ENCODE results near the gene PRKCH. TPM values are rescaled to one million over a fixed set of nuclear protein-coding genes. Genes with fewer than 3 reads are reported as not detected.

The PRKCH gene
- total and polyA plus RNA-seq, 2 experiments from 2014 or later, result 7.1 to 11.2 TPM

GRCh38 chr14:61429316-61429715, 107.9 kb downstream of the PRKCH start:
- no peaks in the 10 kb centered on the region for H3K9me3 ChIP-seq (ENCODE audit: low read depth)
- no peaks in the 10 kb centered on the region for H3K36me3 ChIP-seq (replicated peaks; ENCODE audit: insufficient read depth, low read depth)
- 61% methylated on average over 2 of the region's 2 CpGs for WGBS (ENCODE audit: low lambda C conversion rate, missing lambda C conversion rate)
- no peak overlapping the region for H3K4me3 ChIP-seq
- H2AFZ ChIP-seq, result no peak overlapping the region
- peak overlapping the region; percentile 18 for H3K4me2 ChIP-seq
- no peaks in the 10 kb centered on the region for H3K27me3 ChIP-seq
- H3K4me1 ChIP-seq (ENCODE audit: insufficient read depth), result peaks cover 11% of the 10 kb centered on the region
- H3K79me2 ChIP-seq, result no peaks in the 10 kb centered on the region
- no peak for TF ChIP-seq EZH2 (IDR thresholded peaks at IDR 0.05; ENCODE audit: borderline replicate concordance)
- TF ChIP-seq, protein P1, sequence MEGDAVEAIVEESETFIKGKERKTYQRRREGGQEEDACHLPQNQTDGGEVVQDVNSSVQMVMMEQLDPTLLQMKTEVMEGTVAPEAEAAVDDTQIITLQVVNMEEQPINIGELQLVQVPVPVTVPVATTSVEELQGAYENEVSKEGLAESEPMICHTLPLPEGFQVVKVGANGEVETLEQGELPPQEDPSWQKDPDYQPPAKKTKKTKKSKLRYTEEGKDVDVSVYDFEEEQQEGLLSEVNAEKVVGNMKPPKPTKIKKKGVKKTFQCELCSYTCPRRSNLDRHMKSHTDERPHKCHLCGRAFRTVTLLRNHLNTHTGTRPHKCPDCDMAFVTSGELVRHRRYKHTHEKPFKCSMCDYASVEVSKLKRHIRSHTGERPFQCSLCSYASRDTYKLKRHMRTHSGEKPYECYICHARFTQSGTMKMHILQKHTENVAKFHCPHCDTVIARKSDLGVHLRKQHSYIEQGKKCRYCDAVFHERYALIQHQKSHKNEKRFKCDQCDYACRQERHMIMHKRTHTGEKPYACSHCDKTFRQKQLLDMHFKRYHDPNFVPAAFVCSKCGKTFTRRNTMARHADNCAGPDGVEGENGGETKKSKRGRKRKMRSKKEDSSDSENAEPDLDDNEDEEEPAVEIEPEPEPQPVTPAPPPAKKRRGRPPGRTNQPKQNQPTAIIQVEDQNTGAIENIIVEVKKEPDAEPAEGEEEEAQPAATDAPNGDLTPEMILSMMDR (IDR thresholded peaks at IDR 0.05; ENCODE audit: poor library complexity), result no peak
- no peak for TF ChIP-seq EZH2phosphoT487 (IDR thresholded peaks at IDR 0.05; ENCODE audit: low read depth, severe bottlenecking, unreplicated experiment)
- no peak for DNase-seq (ENCODE audit: low spot score)
- H3K27ac ChIP-seq, result peak overlapping the region; percentile 60
- H4K20me1 ChIP-seq (ENCODE audit: insufficient read depth, poor library complexity, severe bottlenecking), result no peaks in the 10 kb centered on the region
- H3K9me2 ChIP-seq (replicated peaks; ENCODE audit: insufficient read depth), result no peaks in the 10 kb centered on the region

DNA sequence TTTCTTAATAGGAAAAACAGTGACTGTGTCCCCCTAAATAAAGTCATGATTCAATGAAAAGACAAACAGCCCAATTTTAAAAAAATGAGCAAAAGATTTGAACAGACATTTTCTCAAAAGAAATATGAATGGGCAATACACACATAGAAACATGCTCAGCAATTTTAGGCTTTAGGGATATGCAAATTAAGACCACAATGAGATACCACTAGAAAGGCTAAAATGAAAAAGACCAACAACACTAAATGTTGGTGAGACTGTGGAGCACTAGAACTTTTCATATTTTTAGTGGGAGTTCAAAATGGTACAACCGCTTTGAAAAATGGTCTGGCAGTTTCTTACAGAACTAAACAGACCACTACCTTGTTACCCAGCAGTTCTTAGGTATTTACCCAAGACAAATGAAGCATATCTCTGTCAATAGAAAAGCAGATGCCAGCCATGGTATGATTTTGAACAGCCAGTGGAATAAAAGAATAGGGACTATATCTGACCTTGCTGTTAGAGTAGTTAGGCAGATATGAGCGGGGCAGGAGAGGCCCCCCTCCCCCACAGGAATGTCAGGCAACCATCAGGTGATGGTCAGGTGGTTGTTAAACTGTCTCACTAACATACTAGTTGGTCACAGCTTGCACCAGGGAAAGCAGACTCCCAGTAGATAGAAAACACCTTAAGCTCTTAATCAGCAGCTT, 108.8 kb downstream of the PRKCH start:
- Histone ChIP-seq H3K27ac (peak overlapping the region; percentile 20), H3K4me1 (ENCODE audit: insufficient read depth) (peaks cover 11% of the 10 kb centered on the region), H3K4me2 (no peak overlapping the region), H3K79me2 (no peaks in the 10 kb centered on the region), H2AFZ (no peak overlapping the region), H3K4me3 (no peak overlapping the region), H3K9me3 (ENCODE audit: low read depth) (no peaks in the 10 kb centered on the region), H3K27me3 (no peaks in the 10 kb centered on the region), H3K36me3 (replicated peaks; ENCODE audit: insufficient read depth, low read depth) (no peaks in the 10 kb centered on the region), H3K9me2 (replicated peaks; ENCODE audit: insufficient read depth) (no peaks in the 10 kb centered on the region), H4K20me1 (ENCODE audit: insufficient read depth, poor library complexity, severe bottlenecking) (no peaks in the 10 kb centered on the region)
- 71% methylated on average over 2 of the region's 2 CpGs for WGBS (ENCODE audit: low lambda C conversion rate, missing lambda C conversion rate)
- TF ChIP-seq, protein P1 (IDR thresholded peaks at IDR 0.05; ENCODE audit: poor library complexity), result no peak
- no peak for TF ChIP-seq EZH2phosphoT487 (IDR thresholded peaks at IDR 0.05; ENCODE audit: low read depth, severe bottlenecking, unreplicated experiment)
- DNase-seq (ENCODE audit: low spot score), result no peak

GRCh38 chr14:61433169-61433568, 111.8 kb downstream of the PRKCH start:
- Histone ChIP-seq H3K9me3 (ENCODE audit: low read depth) (no peaks in the 10 kb centered on the region), H2AFZ (no peak overlapping the region), H3K27me3 (no peaks in the 10 kb centered on the region), H3K27ac (no peak overlapping the region), H3K4me2 (no peak overlapping the region), H3K4me1 (ENCODE audit: insufficient read depth) (peaks cover 11% of the 10 kb centered on the region), H3K9me2 (replicated peaks; ENCODE audit: insufficient read depth) (no peaks in the 10 kb centered on the region), H3K36me3 (replicated peaks; ENCODE audit: insufficient read depth, low read depth) (no peaks in the 10 kb centered on the region), H4K20me1 (ENCODE audit: insufficient read depth, poor library complexity, severe bottlenecking) (no peaks in the 10 kb centered on the region), H3K4me3 (no peak overlapping the region), H3K79me2 (no peaks in the 10 kb centered on the region)
- 40% methylated on average over 1 of the region's 1 CpG for WGBS (ENCODE audit: low lambda C conversion rate, missing lambda C conversion rate)
- DNase-seq (ENCODE audit: low spot score), result no peak
- TF ChIP-seq, protein P1 (IDR thresholded peaks at IDR 0.05; ENCODE audit: poor library complexity), result no peak
- no peak for TF ChIP-seq EZH2phosphoT487 (IDR thresholded peaks at IDR 0.05; ENCODE audit: low read depth, severe bottlenecking, unreplicated experiment)
- no peak for TF ChIP-seq EZH2 (IDR thresholded peaks at IDR 0.05; ENCODE audit: borderline replicate concordance)

Measured in hepatocyte (in vitro differentiated cells).